ENCODE data around the gene XDH.

XDH gene

DNA sequence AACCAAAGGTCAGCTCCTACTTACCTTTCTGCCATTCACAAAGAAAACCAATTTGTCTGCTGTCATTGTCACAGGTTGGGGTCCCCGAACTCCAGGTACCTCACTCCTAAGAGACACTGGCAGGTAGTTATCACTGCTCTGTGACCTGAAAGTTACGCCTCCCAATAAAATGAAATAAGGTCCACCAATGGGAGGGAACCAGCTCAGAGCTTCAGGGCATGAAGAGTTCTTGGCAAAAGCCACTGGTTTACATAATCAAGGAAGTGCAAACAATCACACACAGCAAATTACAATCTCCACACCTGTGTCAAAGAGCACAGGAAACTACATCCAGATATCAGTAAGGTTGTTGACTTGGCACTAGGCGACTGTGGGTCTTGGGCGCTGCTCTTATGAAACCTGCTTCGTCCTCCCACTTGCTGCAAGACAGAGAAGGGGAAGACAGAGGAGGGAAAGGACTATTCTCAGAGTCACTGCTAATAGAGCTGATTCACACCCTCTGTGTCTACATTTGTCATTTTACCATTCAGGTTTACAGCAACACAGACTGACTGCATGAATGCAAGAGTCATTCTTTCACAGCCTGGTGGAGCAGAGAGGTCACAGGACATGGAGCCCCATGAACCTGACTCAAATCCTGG is at the start of gene XDH:
Gene XDH, minus strand, starts transcription at position 142 of the 641 bp plus-strand sequence. Its CDS starts 76 bp downstream, at position 66.
- H3K9me3 ChIP-seq (ENCODE audit: control insufficient read depth, insufficient read depth, low read length) = no peaks in the 10 kb centered on the region
- H3K4me1 ChIP-seq (ENCODE audit: insufficient read depth, low read length) = no peaks in the 10 kb centered on the region
- H3K36me3 ChIP-seq (ENCODE audit: insufficient read depth, low read length) = no peaks in the 10 kb centered on the region
- no peak within 1 kb of the TSS for H3K9ac ChIP-seq (ENCODE audit: low read depth, low read length)

DNA sequence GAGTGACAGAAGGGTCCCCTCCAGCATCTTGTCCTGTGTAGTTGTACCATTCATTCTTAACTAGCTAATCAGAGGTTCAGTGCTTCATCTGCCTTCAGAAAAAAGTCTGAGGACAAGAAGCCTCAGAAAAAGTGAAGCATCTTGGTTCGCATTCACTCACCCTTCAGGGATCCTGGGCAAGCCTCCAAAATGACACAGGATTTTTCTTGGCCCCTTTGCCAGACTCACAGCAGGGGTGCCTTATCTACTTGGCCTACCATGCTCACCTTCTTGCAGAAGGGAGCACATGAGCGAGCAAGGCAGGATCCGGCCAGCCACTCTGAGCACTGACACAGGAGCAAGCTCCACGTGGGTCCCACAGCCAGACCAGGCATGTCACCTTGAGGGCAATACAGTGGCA is 43.1 kb upstream of the XDH start:
- no peak overlapping the region for H3K9ac ChIP-seq (ENCODE audit: low read depth, low read length)
- peaks cover 3% of the 10 kb centered on the region; the same call in 1 of the 2 replicates for H3K9me3 ChIP-seq (ENCODE audit: control insufficient read depth, insufficient read depth, low read length)
- H3K36me3 ChIP-seq (ENCODE audit: insufficient read depth, low read length) = no peaks in the 10 kb centered on the region
- no peaks in the 10 kb centered on the region for H3K4me1 ChIP-seq (ENCODE audit: insufficient read depth, low read length)

DNA sequence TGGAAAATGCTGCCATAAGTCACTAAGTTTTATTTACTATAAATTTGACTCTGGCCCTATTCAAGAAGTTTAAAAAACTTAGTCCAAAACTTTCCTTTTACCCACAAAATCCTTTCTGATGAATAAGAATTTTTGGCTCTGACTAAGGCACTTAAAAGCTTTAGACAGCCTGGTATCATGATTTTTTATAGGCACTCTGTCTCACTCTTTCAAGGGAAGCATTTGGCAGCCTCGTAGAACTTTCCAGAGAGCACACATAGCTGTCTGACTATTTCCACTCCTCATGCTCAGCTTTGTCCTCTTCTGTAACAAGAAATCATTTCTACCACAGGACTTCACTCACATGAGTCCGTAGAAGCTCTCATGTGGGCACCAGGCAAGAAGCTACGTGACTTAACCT is 32.3 kb upstream of the XDH start:
- Histone ChIP-seq H3K9ac (ENCODE audit: low read depth, low read length) (no peak overlapping the region), H3K4me1 (ENCODE audit: insufficient read depth, low read length) (no peaks in the 10 kb centered on the region), H3K36me3 (ENCODE audit: insufficient read depth, low read length) (no peaks in the 10 kb centered on the region), H3K9me3 (ENCODE audit: control insufficient read depth, insufficient read depth, low read length) (no peaks in the 10 kb centered on the region)

DNA sequence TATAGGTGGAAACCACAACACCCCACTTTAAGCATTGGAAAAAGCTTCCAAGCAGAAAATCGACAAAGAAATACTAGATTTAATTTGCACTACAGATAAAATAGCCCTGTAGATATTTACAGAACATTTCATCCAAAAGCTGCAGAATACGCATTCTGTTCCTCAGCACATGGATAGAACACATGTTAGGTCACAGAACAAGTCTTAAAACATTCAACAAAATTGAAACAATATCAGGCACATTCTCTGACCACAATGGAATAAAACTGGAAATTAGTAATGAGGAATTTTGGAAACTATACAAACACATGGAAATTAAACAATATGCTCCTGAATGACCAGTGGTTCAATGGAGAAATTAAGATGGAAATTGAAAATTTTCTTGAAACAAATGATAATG is 27.8 kb upstream of the XDH start:
- no peaks in the 10 kb centered on the region for H3K9me3 ChIP-seq (ENCODE audit: control insufficient read depth, insufficient read depth, low read length)
- no peaks in the 10 kb centered on the region for H3K4me1 ChIP-seq (ENCODE audit: insufficient read depth, low read length)
- no peak overlapping the region for H3K9ac ChIP-seq (ENCODE audit: low read depth, low read length)
- H3K36me3 ChIP-seq (ENCODE audit: insufficient read depth, low read length) = no peaks in the 10 kb centered on the region

DNA sequence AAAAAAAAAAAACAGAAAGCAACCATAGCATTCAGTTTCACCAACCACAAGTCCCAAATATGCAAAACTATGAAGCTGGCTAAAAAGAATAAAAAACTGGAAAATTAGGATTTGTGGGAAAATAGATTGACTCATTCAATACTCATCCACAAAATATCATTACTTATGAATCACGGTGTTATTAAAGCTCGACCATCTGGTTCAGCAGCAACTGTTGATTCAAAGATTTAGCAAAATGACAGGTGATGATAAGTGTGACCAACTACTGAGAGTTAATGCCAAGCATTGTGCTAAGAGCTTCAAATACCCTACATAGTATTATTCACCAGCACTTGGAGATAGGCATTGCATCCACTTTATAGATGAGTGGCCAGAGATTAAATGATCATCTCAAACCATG is 26.2 kb upstream of the XDH start:
- no peak overlapping the region for H3K9ac ChIP-seq (ENCODE audit: low read depth, low read length)
- H3K9me3 ChIP-seq (ENCODE audit: control insufficient read depth, insufficient read depth, low read length) = no peaks in the 10 kb centered on the region
- H3K36me3 ChIP-seq (ENCODE audit: insufficient read depth, low read length) = no peaks in the 10 kb centered on the region
- no peaks in the 10 kb centered on the region for H3K4me1 ChIP-seq (ENCODE audit: insufficient read depth, low read length)

DNA sequence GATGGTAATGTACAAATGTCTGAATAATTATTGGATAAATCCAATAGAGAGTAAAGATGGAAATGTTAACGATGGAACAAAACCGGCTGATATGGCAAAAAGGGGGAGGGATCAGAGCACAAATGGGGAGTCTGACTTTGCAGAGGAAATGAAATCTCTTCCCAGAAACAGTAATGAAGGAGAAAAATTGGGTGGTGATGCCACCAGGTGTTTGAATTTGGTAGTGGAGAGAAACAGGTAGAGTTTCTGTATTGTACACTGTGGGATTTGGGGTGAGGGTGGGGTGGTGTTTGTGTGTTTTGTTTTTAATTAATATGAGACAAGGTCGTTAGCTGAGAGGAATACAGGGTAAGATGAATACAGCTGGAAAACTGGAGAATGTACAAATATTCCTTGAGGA is 20.4 kb upstream of the XDH start:
- Histone ChIP-seq H3K9ac (ENCODE audit: low read depth, low read length) (no peak overlapping the region), H3K4me1 (ENCODE audit: insufficient read depth, low read length) (no peaks in the 10 kb centered on the region), H3K9me3 (ENCODE audit: control insufficient read depth, insufficient read depth, low read length) (no peaks in the 10 kb centered on the region), H3K36me3 (ENCODE audit: insufficient read depth, low read length) (no peaks in the 10 kb centered on the region)

DNA sequence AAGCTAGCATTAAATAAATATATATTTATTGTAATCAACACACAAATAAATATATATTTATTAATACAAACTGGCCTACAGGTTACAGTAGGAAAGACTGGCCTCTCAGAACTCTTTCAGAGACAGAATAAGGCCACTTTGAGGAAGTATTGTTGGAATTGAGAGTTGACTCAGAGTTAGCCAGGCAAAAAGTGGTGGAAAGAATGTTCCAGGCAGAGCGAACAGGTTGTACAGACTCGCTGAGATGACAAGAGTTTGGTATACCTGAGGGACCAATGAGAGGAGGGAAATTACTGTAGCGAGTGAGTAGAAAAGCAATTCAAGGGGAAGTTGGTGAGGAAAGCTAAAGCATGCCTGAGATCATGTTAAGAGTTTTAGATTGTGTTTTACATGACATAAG is 19.0 kb upstream of the XDH start:
- Histone ChIP-seq H3K9me3 (ENCODE audit: control insufficient read depth, insufficient read depth, low read length) (no peaks in the 10 kb centered on the region), H3K4me1 (ENCODE audit: insufficient read depth, low read length) (no peaks in the 10 kb centered on the region), H3K36me3 (ENCODE audit: insufficient read depth, low read length) (no peaks in the 10 kb centered on the region), H3K9ac (ENCODE audit: low read depth, low read length) (no peak overlapping the region)

DNA sequence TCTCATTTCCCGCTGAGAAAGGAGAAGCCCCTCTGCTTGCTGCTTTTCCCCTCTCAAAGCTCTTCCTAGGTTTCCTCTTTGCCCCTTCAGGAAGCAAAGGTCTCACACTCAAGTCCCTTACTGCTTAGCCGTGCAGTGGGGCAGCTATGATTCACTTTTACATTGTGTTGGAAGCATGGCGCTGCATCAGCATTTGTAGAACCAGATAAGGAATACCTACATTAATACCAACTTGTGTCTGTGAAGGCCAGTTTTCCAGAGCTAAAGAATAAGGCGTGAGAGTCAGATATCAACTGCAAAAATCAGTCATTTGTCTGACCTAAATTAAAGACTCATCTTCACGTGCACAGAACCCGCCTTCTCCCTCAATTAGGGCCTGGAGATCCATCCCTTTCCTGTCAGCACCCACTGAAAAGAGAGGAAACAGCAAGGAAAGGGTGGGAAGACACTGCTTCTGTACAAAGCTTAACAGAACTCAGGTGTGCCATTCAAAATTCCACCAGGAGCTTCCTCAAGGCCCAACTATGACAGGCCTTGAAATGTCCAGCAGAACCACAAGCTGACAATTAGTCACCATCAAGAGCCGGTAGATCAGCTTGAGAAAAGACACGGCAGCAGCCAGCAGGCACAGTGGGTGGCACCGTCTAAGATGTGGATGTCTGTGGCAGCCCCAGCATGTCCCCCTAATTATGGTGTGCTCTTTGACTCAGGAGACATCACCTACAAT is 16.1 kb upstream of the XDH start:
- no peaks in the 10 kb centered on the region for H3K36me3 ChIP-seq (ENCODE audit: insufficient read depth, low read length)
- H3K9me3 ChIP-seq (ENCODE audit: control insufficient read depth, insufficient read depth, low read length) = no peaks in the 10 kb centered on the region

DNA sequence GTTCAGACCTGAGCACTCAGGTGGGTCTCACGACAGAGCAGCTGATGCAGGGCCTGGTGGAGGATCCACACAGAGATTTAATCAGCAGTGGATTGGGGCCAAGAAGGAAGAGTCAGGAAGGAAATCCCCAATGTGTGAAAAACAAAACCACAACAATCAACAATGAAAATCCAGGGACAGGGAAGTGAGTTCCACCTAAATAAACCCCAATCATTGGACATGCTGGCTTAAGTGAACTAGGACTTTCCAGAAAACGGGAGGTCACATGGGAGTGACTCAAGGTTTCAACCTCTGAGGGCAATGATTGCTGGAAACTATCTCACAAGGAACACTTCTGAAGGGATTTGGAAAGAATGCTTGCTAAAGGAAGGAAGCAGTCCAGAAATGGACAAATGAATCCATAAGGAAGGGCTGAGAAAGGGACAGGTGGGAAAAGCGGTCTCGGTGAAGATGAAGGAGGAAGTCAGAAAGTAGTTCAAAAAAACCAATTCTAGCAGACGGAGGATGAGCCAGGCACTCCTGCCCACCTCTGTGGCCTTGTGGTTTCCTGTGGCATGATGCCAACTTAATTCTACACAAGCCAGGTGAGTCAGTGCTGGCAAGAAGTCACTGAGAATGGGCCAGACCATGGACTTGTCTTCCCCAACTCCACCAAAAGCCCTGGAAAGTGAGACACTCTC is 15.4 kb upstream of the XDH start:
- H3K4me1 ChIP-seq (ENCODE audit: insufficient read depth, low read length) = no peaks in the 10 kb centered on the region
- no peaks in the 10 kb centered on the region for H3K36me3 ChIP-seq (ENCODE audit: insufficient read depth, low read length)
- H3K9me3 ChIP-seq (ENCODE audit: control insufficient read depth, insufficient read depth, low read length) = no peaks in the 10 kb centered on the region
- H3K9ac ChIP-seq (ENCODE audit: low read depth, low read length) = no peak overlapping the region

More for the DNA sequence above, 16.1 kb upstream of the XDH start:
- Histone ChIP-seq H3K9ac (ENCODE audit: low read depth, low read length) (no peak overlapping the region), H3K4me1 (ENCODE audit: insufficient read depth, low read length) (no peaks in the 10 kb centered on the region)

DNA sequence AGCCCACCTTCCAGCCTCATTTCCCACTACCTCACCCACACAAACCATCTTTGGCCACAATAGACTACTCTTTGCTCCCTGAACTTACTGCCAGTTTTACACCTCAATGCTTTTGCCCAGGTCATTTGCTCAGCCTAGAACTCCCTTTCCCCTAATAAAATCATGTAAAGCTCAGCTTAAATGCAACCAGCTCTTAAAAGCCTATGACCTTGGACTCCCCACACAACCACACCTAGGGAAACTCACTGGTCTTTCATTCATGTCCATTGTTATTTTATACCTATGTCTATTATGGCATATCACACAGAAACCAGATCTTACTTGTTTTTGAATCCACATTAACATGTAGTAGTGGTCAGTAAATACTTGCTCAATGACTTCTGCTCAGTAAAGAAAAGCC is 14.5 kb upstream of the XDH start:
- Histone ChIP-seq H3K4me1 (ENCODE audit: insufficient read depth, low read length) (no peaks in the 10 kb centered on the region), H3K9me3 (ENCODE audit: control insufficient read depth, insufficient read depth, low read length) (no peaks in the 10 kb centered on the region), H3K9ac (ENCODE audit: low read depth, low read length) (no peak overlapping the region), H3K36me3 (ENCODE audit: insufficient read depth, low read length) (no peaks in the 10 kb centered on the region)

DNA sequence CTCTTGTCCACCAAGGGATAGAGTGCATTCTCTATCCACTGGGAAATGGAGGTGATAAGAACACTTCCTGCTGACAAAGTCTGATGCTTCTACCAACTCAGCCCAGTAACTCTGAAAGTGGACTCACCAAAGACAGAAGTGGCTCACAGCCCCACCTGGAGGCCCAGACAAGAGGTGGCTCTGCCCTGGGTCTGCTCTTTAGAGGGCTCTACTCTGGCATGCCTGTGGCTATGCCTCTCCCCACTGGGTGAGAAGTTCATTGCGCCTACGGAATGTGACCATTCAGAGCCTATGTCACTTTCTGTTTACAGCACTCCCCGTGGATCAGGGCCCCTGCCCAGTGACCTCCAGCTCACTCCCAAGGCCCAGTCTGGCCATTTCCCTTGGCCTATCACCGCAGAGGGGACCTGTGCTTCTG is 13.5 kb upstream of the XDH start:
- no peak overlapping the region for H3K9ac ChIP-seq (ENCODE audit: low read depth, low read length)
- H3K4me1 ChIP-seq (ENCODE audit: insufficient read depth, low read length) = no peaks in the 10 kb centered on the region
- no peaks in the 10 kb centered on the region for H3K9me3 ChIP-seq (ENCODE audit: control insufficient read depth, insufficient read depth, low read length)
- H3K36me3 ChIP-seq (ENCODE audit: insufficient read depth, low read length) = no peaks in the 10 kb centered on the region

DNA sequence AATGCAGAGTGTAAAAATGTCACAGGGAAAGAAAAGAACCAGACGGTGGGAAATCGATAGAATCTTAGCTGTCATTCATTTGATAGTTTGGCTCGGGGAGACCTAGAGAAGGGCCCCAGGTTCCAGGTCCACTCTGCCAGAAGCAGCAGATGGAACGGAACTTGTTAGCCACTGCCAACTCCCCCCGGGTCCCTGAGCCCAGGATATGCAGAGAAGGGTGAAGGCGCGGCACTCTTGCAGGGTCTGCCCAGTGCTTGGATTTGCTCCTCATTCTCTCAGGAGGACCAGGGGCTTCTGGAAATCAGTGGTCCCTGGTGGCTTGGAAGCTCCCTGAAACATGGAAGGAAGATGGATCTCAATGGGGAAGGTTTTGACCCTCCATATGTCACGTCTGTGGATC is 11.6 kb upstream of the XDH start:
- no peaks in the 10 kb centered on the region for H3K36me3 ChIP-seq (ENCODE audit: insufficient read depth, low read length)
- H3K9ac ChIP-seq (ENCODE audit: low read depth, low read length) = no peak overlapping the region
- H3K4me1 ChIP-seq (ENCODE audit: insufficient read depth, low read length) = no peaks in the 10 kb centered on the region
- H3K9me3 ChIP-seq (ENCODE audit: control insufficient read depth, insufficient read depth, low read length) = no peaks in the 10 kb centered on the region

DNA sequence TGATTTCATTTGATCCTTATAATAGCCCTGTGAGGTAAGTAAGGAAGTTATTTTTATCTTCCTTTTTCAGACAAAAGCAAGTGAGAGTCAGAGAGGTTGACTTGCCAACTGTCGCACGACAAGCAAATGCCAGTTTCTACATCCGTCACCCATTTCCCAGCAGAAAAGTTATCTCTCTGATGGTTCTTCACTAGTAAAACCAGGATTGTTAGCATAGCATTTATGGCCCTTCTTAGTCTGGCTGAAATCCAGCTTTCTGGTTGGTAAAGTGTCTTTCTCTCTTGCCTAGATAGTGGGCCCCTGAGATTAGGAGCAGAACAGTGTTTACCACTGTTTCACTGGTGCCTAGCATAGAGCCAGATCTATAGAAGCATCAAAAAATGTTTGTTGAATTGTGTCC is 7.1 kb upstream of the XDH start:
- Histone ChIP-seq H3K4me1 (ENCODE audit: insufficient read depth, low read length) (no peaks in the 10 kb centered on the region), H3K36me3 (ENCODE audit: insufficient read depth, low read length) (no peaks in the 10 kb centered on the region), H3K9ac (ENCODE audit: low read depth, low read length) (no peak overlapping the region), H3K9me3 (ENCODE audit: control insufficient read depth, insufficient read depth, low read length) (no peaks in the 10 kb centered on the region; the same call in 1 of the 2 replicates)

DNA sequence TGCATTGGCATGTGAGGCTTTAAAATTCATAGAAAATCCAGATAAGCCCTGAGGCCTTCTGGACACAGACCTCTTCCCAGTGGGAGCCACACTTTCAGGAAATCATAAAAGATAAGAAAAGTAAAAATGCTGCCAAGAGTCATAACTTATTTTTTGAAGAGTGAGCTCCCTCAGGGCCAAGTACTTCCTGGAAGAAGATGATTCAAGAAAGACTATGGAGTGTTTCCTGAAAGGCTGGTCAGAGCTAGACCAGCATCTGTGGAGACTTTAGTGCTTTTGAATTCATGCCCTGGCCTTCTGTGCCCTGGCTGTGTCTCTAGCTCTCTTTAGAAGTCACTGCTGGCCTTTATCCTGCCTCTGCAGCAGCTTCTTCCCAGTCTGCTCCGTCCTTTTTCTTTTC is 6.4 kb upstream of the XDH start:
- Histone ChIP-seq H3K9ac (ENCODE audit: low read depth, low read length) (no peak overlapping the region), H3K9me3 (ENCODE audit: control insufficient read depth, insufficient read depth, low read length) (no peaks in the 10 kb centered on the region; the same call in 1 of the 2 replicates), H3K4me1 (ENCODE audit: insufficient read depth, low read length) (no peaks in the 10 kb centered on the region), H3K36me3 (ENCODE audit: insufficient read depth, low read length) (no peaks in the 10 kb centered on the region)

DNA sequence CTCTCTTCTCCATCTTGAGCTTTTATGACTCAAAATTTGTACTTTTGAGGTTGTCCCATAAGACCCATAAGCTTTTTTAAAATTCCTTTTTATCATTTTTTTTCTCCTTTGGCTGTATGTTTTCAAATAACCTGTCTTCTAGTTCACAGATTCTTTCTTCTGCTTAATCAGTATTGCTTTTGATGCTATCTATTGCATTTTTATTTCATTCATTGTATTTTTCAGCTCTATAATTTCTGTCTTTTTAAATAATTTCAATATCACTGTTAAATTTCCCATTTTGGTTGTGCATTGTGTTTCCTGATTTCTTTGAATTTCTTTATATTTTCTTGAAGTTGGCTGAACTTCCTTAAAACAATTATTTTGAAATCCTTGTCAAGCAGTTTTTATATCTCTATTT is 4.8 kb upstream of the XDH start:
- H3K9me3 ChIP-seq (ENCODE audit: control insufficient read depth, insufficient read depth, low read length) = no peaks in the 10 kb centered on the region; the same call in 1 of the 2 replicates
- no peaks in the 10 kb centered on the region for H3K4me1 ChIP-seq (ENCODE audit: insufficient read depth, low read length)
- no peaks in the 10 kb centered on the region for H3K36me3 ChIP-seq (ENCODE audit: insufficient read depth, low read length)
- no peak overlapping the region for H3K9ac ChIP-seq (ENCODE audit: low read depth, low read length)

Measured in ES-I3 (cell line).